Adrenal gland (tissue), 12 donors: ENCODE data around the gene KIT. TPM values are rescaled to one million over a fixed set of nuclear protein-coding genes. Genes with fewer than 3 reads are reported as not detected.

Experiments used
- DNase-seq, 7 donors: peaks; one replicate each; pipeline ENCODE4 v3.0.0-alpha.2; 2019 to 2020
- H3K27ac ChIP-seq, 5 donors: fragments of 200-600 bp; sonication (generic) in 4 of 5; 1 replicate in 3 of 5; 2 replicates in 2 of 5; pipeline versions ENCODE4 v1.5.1 to v1.8.0; 2016 to 2020; ENCODE audit warnings: mild to moderate bottlenecking in 1 of 5
- H3K27me3 ChIP-seq: fragments of 200-600 bp; 2 replicates; pipeline ENCODE4 v1.8.0; 2021
- H3K36me3 ChIP-seq, 2 donors: fragments of 200-600 bp; replicated peaks in 1 of 2; 1 replicate in 1 of 2; 2 replicates in 1 of 2; pipeline versions ENCODE4 v1.5.1 to v1.8.0; 2018 to 2022
- H3K4me1 ChIP-seq, 2 donors: fragments of 200-600 bp; replicated peaks in 1 of 2; 1 replicate in 1 of 2; 2 replicates in 1 of 2; pipeline versions ENCODE4 v1.5.1 to v1.8.0; 2018 to 2021
- H3K4me3 ChIP-seq, 4 donors: fragments of 200-600 bp; sonication (generic) in 3 of 4; one replicate each; pipeline ENCODE4 v1.5.1; 2016 to 2018
- H3K9me3 ChIP-seq, 3 donors: fragments of 200-600 bp; sonication (generic) in 1 of 3; replicated peaks in 1 of 3; 1 replicate in 2 of 3; 2 replicates in 1 of 3; pipeline versions ENCODE4 v1.5.1 to v1.8.0; 2016 to 2021
- CTCF ChIP-seq, 6 experiments: fragments of 450-650 bp in 4 of 6; fragments of 200-600 bp in 2 of 6; sonication (generic) in 1 of 6; IDR thresholded peaks; 1 replicate in 5 of 6; 2 replicates in 1 of 6; pipeline versions ENCODE4 v1.5.1 to v1.8.0; 2016 to 2021; ENCODE audit warnings: antibody characterized with exemption in 6 of 6, mild to moderate bottlenecking in 2 of 6, moderate library complexity in 1 of 6
- POLR2A ChIP-seq, 2 donors: fragments of 450-650 bp; IDR thresholded peaks; one replicate each; pipeline ENCODE4 v1.6.1; 2017; ENCODE audit warnings: antibody characterized with exemption in 2 of 2, mild to moderate bottlenecking in 2 of 2, moderate library complexity in 1 of 2
- WGBS, 4 donors: extraction: QIAGEN DNeasy Blood & Tissue Kit in 2 of 4; methylation state at CpG; one replicate each; pipeline versions ENCODE4 v1.1.5 to v1.1.7; 2013 to 2017; 5-methylcytosine and 5-hydroxymethylcytosine counted together
- intact Hi-C, 2 donors: fragments of 100-400 bp; cut with DNase I; formaldehyde crosslinking; loops; one replicate each; pipeline versions ENCODE4 v1.14.1 to v1.15.0; 2022 to 2023
- polyA plus RNA-seq, 3 donors: library from polyadenylated mRNA; stranded (reverse); fragments of 200-250 nt in 2 of 3; fragments of 350-450 nt in 1 of 3; fragmentation: Illumina TruSeq in 1 of 3; extraction: RNeasy Lipid Tissue Mini Kit (QIAGEN cat#74804) in 1 of 3; gene quantifications; one replicate each; pipeline ENCODE4 v1.2.3, GENCODE V29; 2013 to 2014
- total RNA-seq, 9 donors: library from RNA; depleted of rRNA in 4 of 9; stranded (reverse); fragments of >200 nt in 4 of 9; fragments of 120-200 nt in 1 of 9; fragmentation: NEBNext Ultra II Directional in 1 of 9; extraction: Animal tissue kit (Norgen Biotek cat#: 25700) in 1 of 9; gene quantifications; one replicate each; pipeline versions ENCODE4 v1.1.0 to v1.2.4, GENCODE V29; 2013 to 2023
- donor health status: healthy with polysubstance abuse.
- donor health status: Bipolar disorder and iron deficiency.
- donor health status: DM: yes; HTN: yes; CAD: no.
- donor health status: DM: no; HTN: no; CAD: no.
- donor health status: DM: no; HTN: no; CAD: no.
- donor health status: DM: yes; HTN: yes; CAD: no.

KIT gene
- total and polyA plus RNA-seq, 12 donors = 0.40 to 5.3 (median 1.8) TPM

- H3K27me3 ChIP-seq = no peaks in the 10 kb centered on the region
- no peaks in the 10 kb centered on the region for H3K9me3 ChIP-seq
- 72 to 83% (median 79%) methylated on average over 3 of the region's 3 CpGs for WGBS, 4 donors
- no peak overlapping the region for H3K27ac ChIP-seq
- TF ChIP-seq CTCF (IDR thresholded peaks at IDR 0.05) (no peak), POLR2A (IDR thresholded peaks at IDR 0.05) (no peak)
- H3K36me3 ChIP-seq = no peaks in the 10 kb centered on the region
- no peak for DNase-seq
- H3K4me3 ChIP-seq = no peak overlapping the region
- intact Hi-C loops = no loop called here
- no peaks in the 10 kb centered on the region for H3K4me1 ChIP-seq
Measured at GRCh38 chr4:54719378-54719777, 61.6 kb downstream of the KIT start.

- no peak for TF ChIP-seq CTCF (IDR thresholded peaks at IDR 0.05)
- no peak for TF ChIP-seq POLR2A (IDR thresholded peaks at IDR 0.05)
- Histone ChIP-seq H3K4me1 (no peaks in the 10 kb centered on the region), H3K9me3 (no peaks in the 10 kb centered on the region), H3K36me3 (no peaks in the 10 kb centered on the region), H3K4me3 (no peak overlapping the region), H3K27me3 (no peaks in the 10 kb centered on the region), H3K27ac (no peak overlapping the region)
- 60 to 83% (median 71%) methylated on average over 3 of the region's 3 CpGs for WGBS, 4 donors
- intact Hi-C loops = no loop called here
- no peak for DNase-seq
Measured at GRCh38 chr4:54723220-54723619, 65.5 kb downstream of the KIT start.

GRCh38 chr4:54723820-54724219 is 66.1 kb downstream of the KIT start:
- no peak for DNase-seq
- H3K9me3 ChIP-seq = no peaks in the 10 kb centered on the region
- WGBS, 4 donors = 92 to 95% (median 93%) methylated on average over 3 of the region's 3 CpGs
- no peaks in the 10 kb centered on the region for H3K36me3 ChIP-seq
- H3K27me3 ChIP-seq = no peaks in the 10 kb centered on the region
- TF ChIP-seq POLR2A (IDR thresholded peaks at IDR 0.05) = no peak
- no peak overlapping the region for H3K27ac ChIP-seq
- intact Hi-C loops = no loop called here
- H3K4me1 ChIP-seq = no peaks in the 10 kb centered on the region
- no peak overlapping the region for H3K4me3 ChIP-seq

GRCh38 chr4:54726907-54727306 is 69.2 kb downstream of the KIT start:
- intact Hi-C loops = no loop called here
- no peak overlapping the region for H3K4me3 ChIP-seq
- TF ChIP-seq CTCF (IDR thresholded peaks at IDR 0.05) (no peak), POLR2A (IDR thresholded peaks at IDR 0.05) (no peak)
- H3K27ac ChIP-seq = no peak overlapping the region
- DNase-seq = no peak
- no peaks in the 10 kb centered on the region for H3K36me3 ChIP-seq
- H3K4me1 ChIP-seq = no peaks in the 10 kb centered on the region
- WGBS, 4 donors = 92 to 98% (median 94%) methylated on average over 2 of the region's 2 CpGs
- H3K9me3 ChIP-seq = no peaks in the 10 kb centered on the region
- no peaks in the 10 kb centered on the region for H3K27me3 ChIP-seq

GRCh38 chr4:54727346-54727745 is 69.6 kb downstream of the KIT start:
- no peaks in the 10 kb centered on the region for H3K27me3 ChIP-seq
- H3K9me3 ChIP-seq = no peaks in the 10 kb centered on the region
- no peak for DNase-seq
- H3K36me3 ChIP-seq = no peaks in the 10 kb centered on the region
- no peaks in the 10 kb centered on the region for H3K4me1 ChIP-seq
- intact Hi-C loops = no loop called here
- TF ChIP-seq CTCF (IDR thresholded peaks at IDR 0.05) (no peak), POLR2A (IDR thresholded peaks at IDR 0.05) (no peak)
- WGBS, 4 donors = 69 to 89% (median 78%) methylated on average over 2 of the region's 2 CpGs
- no peak overlapping the region for H3K27ac ChIP-seq
- no peak overlapping the region for H3K4me3 ChIP-seq
